PC-3 (cell line): ENCODE results near the gene OR51F1. TPM values are rescaled to one million over a fixed set of nuclear protein-coding genes. Genes with fewer than 3 reads are reported as not detected.
"Not testable (repeated sequence)": the region's sequence is repeated elsewhere in the genome, so short reads cannot be mapped to it uniquely, and the experiment has no call there.

ENCODE experiments used
- ATAC-seq: fragments of 200-7000 bp; cut with Tn5 transposase; 2 replicates; pipeline ENCODE4 v1.9.1; 2020; ENCODE audit warnings: mild to moderate bottlenecking, moderate library complexity
- BruUV-seq: library from RNA; stranded (reverse); fragments of 400-500 nt; replicated peaks from 2 replicates; lab custom pipeline; 2021; lab: Mats Ljungman, UMichigan
- CTCF ChIA-PET: fragments of 300-600 bp; sonication (Branson Sonifier 250); formaldehyde crosslinking; loops from one replicate; lab custom pipeline; 2022; ENCODE audit warnings: antibody characterized with exemption; lab: Charles Lee
- POLR2A ChIA-PET: fragments of 300-600 bp; sonication (Branson Sonifier 250); formaldehyde crosslinking; loops from one replicate; lab custom pipeline; 2022; ENCODE audit warnings: antibody characterized with exemption; ENCODE audit not compliant: unreplicated experiment; lab: Charles Lee
- DNase-seq: peaks from one replicate; pipeline ENCODE4 v3.0.0-alpha.2; 2015
- H2AFZ ChIP-seq: fragments of 300-600 bp; sonication (generic); 2 replicates; pipeline ENCODE4 v1.6.0; 2016; ENCODE audit warnings: antibody characterized with exemption, low read length
- H3F3A ChIP-seq: fragments of 300-600 bp; sonication (generic); one replicate; pipeline ENCODE4 v1.6.0; 2017; ENCODE audit warnings: antibody characterized with exemption, low read length, control low read depth, mild to moderate bottlenecking; ENCODE audit not compliant: unreplicated experiment
- H3K27ac ChIP-seq: fragments of 300-600 bp; sonication (generic); 2 replicates; pipeline ENCODE4 v1.5.1; 2016; ENCODE audit warnings: mild to moderate bottlenecking, low read length
- H3K27me3 ChIP-seq: fragments of 300-600 bp; sonication (generic); 2 replicates; pipeline ENCODE4 v1.6.1; 2016; ENCODE audit warnings: low read length, mixed read lengths
- H3K36me3 ChIP-seq: fragments of 300-600 bp; sonication (generic); 2 replicates; pipeline ENCODE4 v1.6.1; 2016; ENCODE audit warnings: low read depth, mixed run types, low read length, mixed read lengths
- H3K4me1 ChIP-seq: fragments of 300-600 bp; sonication (generic); 2 replicates; pipeline ENCODE4 v1.5.1; 2016; ENCODE audit warnings: low read length; ENCODE audit not compliant: insufficient read depth
- H3K4me2 ChIP-seq: fragments of 300-600 bp; sonication (generic); 2 replicates; pipeline ENCODE4 v1.6.0; 2016; ENCODE audit warnings: low read length
- H3K4me3 ChIP-seq: fragments of 300-600 bp; sonication (generic); 2 replicates; pipeline ENCODE4 v1.5.1; 2016; ENCODE audit warnings: mild to moderate bottlenecking, low read length, mixed read lengths
- H3K79me2 ChIP-seq: fragments of 300-600 bp; sonication (generic); 2 replicates; pipeline ENCODE4 v1.6.1; 2017; ENCODE audit warnings: low read length, mixed read lengths
- H3K9ac ChIP-seq: fragments of 300-600 bp; sonication (generic); 2 replicates; pipeline ENCODE4 v1.6.0; 2016; ENCODE audit warnings: mild to moderate bottlenecking, low read length
- H3K9me2 ChIP-seq: fragments of 300-600 bp; sonication (generic); replicated peaks from 2 replicates; pipeline ENCODE4 v1.6.1; 2016; ENCODE audit warnings: mixed run types, low read length, mixed read lengths
- H3K9me3 ChIP-seq: fragments of 300-600 bp; sonication (generic); 2 replicates; pipeline ENCODE4 v1.6.1; 2016; ENCODE audit warnings: low read length, mixed read lengths
- H4K20me1 ChIP-seq: fragments of 300-600 bp; sonication (generic); 2 replicates; pipeline ENCODE4 v1.6.1; 2016; ENCODE audit warnings: low read length, mixed read lengths
- CTCF ChIP-seq: fragments of 300-600 bp; sonication (generic); conservative IDR thresholded peaks from 2 replicates; pipeline ENCODE4 v1.5.1; 2017; ENCODE audit warnings: antibody characterized with exemption, low read depth, mild to moderate bottlenecking, low read length
- EZH2 ChIP-seq: fragments of 300-600 bp; sonication (generic); IDR thresholded peaks from one replicate; pipeline ENCODE4 v1.6.1; 2017; ENCODE audit warnings: antibody characterized with exemption, mild to moderate bottlenecking, low read length; ENCODE audit not compliant: unreplicated experiment
- EZH2phosphoT487 ChIP-seq: fragments of 300-600 bp; sonication (generic); IDR thresholded peaks from 2 replicates; pipeline ENCODE4 v1.6.1; 2018; ENCODE audit warnings: mild to moderate bottlenecking, antibody characterized with exemption, low read length, borderline replicate concordance
- intact Hi-C: fragments of 100-400 bp; cut with micrococcal nuclease; formaldehyde crosslinking; loops from 2 replicates; pipeline ENCODE4 v1.9.0; 2023
- total RNA-seq: library from RNA; depleted of rRNA; stranded (reverse); fragments of >200 nt; gene quantifications from 2 replicates; pipeline ENCODE4 v1.2.3, GENCODE V29; 2014

OR51F1 gene
- total RNA-seq, 1 experiment from 2014 or later, result not detected

- intact Hi-C loops, result no loop called here
- Histone ChIP-seq H3K4me3 (no peak within 1 kb of the TSS), H2AFZ (no peak within 1 kb of the TSS), H3K4me1 (no peaks in the 10 kb centered on the region), H3F3A (no peaks in the 10 kb centered on the region), H3K9me3 (no peaks in the 10 kb centered on the region), H3K79me2 (no peaks in the 10 kb centered on the region), H4K20me1 (no peaks in the 10 kb centered on the region), H3K9ac (no peak within 1 kb of the TSS), H3K4me2 (no peak within 1 kb of the TSS), H3K27me3 (no peaks in the 10 kb centered on the region), H3K9me2 (no peaks in the 10 kb centered on the region), H3K27ac (no peak within 1 kb of the TSS), H3K36me3 (no peaks in the 10 kb centered on the region)
- BruUV-seq, result no TSS peak
- ChIA-PET POLR2A (no interaction called here), CTCF (no interaction called here)
- TF ChIP-seq EZH2, result no peak
- no peak for TF ChIP-seq CTCF
- TF ChIP-seq EZH2phosphoT487, result no peak
- no peak for DNase-seq
- ATAC-seq, result no peak
These were observed 34.5 kb upstream of the OR51F1 start, which contains the start of gene OR52R1 for GRCh38 chr11:4804280-4804679. TSS of gene OR52R1 (minus strand) at chr11:4804380. CDS start at chr11:4804380, 0 bp downstream.

- H3K9me2 ChIP-seq, H3K27me3 ChIP-seq, H3K27ac ChIP-seq, BruUV-seq, H3K4me3 ChIP-seq, H3K4me1 ChIP-seq, H3F3A ChIP-seq, intact Hi-C loops, DNase-seq, H2AFZ ChIP-seq, H3K9me3 ChIP-seq, H3K36me3 ChIP-seq, CTCF ChIA-PET, POLR2A ChIA-PET, ATAC-seq, H3K9ac ChIP-seq, H3K79me2 ChIP-seq, H3K4me2 ChIP-seq, H4K20me1 ChIP-seq: not testable (repeated sequence)
These were observed 31.6 kb upstream of the OR51F1 start for GRCh38 chr11:4801316-4801715.

- Histone ChIP-seq H2AFZ (no peak overlapping the region), H4K20me1 (no peaks in the 10 kb centered on the region), H3K79me2 (no peaks in the 10 kb centered on the region), H3K27me3 (no peaks in the 10 kb centered on the region), H3K4me2 (no peak overlapping the region), H3K36me3 (no peaks in the 10 kb centered on the region), H3K4me1 (no peaks in the 10 kb centered on the region), H3K27ac (no peak overlapping the region), H3K9me3 (no peaks in the 10 kb centered on the region), H3K9ac (no peak overlapping the region), H3K4me3 (no peak overlapping the region), H3F3A (no peaks in the 10 kb centered on the region), H3K9me2 (no peaks in the 10 kb centered on the region)
- ChIA-PET POLR2A (no interaction called here), CTCF (no interaction called here)
- intact Hi-C loops, result no loop called here
- ATAC-seq, result no peak
- TF ChIP-seq CTCF (no peak), EZH2 (no peak), EZH2phosphoT487 (no peak)
- BruUV-seq, result no TSS peak
- no peak for DNase-seq
These were observed 28.9 kb upstream of the OR51F1 start for GRCh38 chr11:4798427-4799183.
